Ascending aorta (tissue), 2 donors: ENCODE measurements around the gene DNAH1. TPM values are rescaled to one million over a fixed set of nuclear protein-coding genes. Genes with fewer than 3 reads are reported as not detected.

Source experiments
- DNase-seq, 2 donors: peaks; one replicate each; pipeline ENCODE4 v3.0.0-alpha.2; 2019; ENCODE audit warnings: low spot score in 2 of 2
- H3K27ac ChIP-seq, 2 donors: fragments of 200-600 bp; sonication (generic); one replicate each; pipeline ENCODE4 v1.5.1; 2016 to 2017; ENCODE audit warnings: mild to moderate bottlenecking in 1 of 2
- H3K27me3 ChIP-seq: fragments of 200-600 bp; sonication (generic); one replicate; pipeline ENCODE4 v1.5.1; 2017
- H3K36me3 ChIP-seq, 2 donors: fragments of 200-600 bp; sonication (generic); one replicate each; pipeline ENCODE4 v1.5.1; 2016
- H3K4me1 ChIP-seq, 2 donors: fragments of 200-600 bp; sonication (generic); one replicate each; pipeline ENCODE4 v1.5.1; 2016 to 2017; ENCODE audit warnings: mild to moderate bottlenecking in 1 of 2
- H3K4me3 ChIP-seq, 2 donors: fragments of 200-600 bp; sonication (generic); one replicate each; pipeline ENCODE4 v1.5.1; 2016 to 2017; ENCODE audit warnings: mild to moderate bottlenecking in 1 of 2
- H3K9me3 ChIP-seq, 2 donors: fragments of 200-600 bp; sonication (generic); one replicate each; pipeline ENCODE4 v1.5.1; 2016
- CTCF ChIP-seq, 3 experiments: fragments of 200-600 bp in 2 of 3; fragments of 450-650 bp in 1 of 3; sonication (generic) in 2 of 3; IDR thresholded peaks; one replicate each; pipeline ENCODE4 v1.5.1; 2016 to 2019; ENCODE audit warnings: antibody characterized with exemption in 3 of 3, mild to moderate bottlenecking in 1 of 3, moderate library complexity in 1 of 3
- intact Hi-C: fragments of 100-400 bp; cut with DNase I; formaldehyde crosslinking; loops from one replicate; pipeline ENCODE4 v1.15.1; 2023
- total RNA-seq: library from RNA; depleted of rRNA; stranded (reverse); fragments of >200 nt; gene quantifications from one replicate; pipeline ENCODE4 v1.1.0, GENCODE V29; 2016

DNAH1 gene
- total RNA-seq, 1 donor from 2014 or later, result 7.6 TPM

DNA sequence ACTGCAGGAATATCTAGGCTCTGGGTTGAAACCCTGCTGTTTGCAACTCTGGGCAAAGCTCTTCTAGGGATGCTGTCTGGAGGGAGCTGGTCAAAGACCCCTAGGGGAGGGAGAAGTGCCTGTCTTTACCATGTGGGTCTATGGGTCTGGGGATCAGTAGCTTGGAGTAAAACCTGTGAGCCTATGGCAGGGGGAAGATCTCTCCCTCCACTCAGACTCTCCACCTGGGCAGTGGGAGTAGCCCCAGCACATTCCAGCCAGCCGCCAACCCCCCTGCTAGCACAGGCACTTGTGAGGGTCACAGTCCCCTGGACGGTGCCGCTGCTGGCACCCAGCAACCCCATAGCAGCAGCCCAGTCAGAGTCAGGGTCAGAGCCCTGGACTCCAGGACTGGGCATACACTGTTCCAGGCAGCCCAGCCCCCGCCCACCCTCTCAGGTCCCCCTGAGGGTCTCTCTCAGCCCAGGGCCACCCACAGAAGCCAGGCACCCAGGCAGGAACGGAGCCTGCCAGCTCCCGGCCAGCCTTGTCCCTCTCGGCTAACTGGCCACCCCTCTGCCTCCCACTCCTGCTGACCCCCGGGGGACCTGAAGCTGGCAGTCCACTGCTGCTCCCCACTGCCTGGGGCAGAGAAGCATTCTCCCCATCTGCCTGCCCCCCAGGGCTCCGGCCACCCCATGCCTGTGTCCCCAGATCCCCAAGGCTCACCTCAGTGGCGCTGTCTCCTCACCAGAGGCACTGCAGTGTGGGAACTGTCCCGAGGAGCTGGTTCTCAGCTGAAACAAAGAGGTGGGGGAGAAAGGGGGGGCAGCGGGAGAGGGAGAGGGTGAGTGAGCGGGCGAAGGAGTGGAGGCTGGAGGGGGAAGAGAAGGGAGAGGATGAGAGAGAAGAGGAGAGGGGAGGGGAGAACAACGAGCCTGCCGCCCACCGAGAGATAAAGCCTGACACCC, 17.7 kb upstream of the DNAH1 start:
- H3K27ac ChIP-seq, result no peak overlapping the region
- H3K4me1 ChIP-seq, result no peaks in the 10 kb centered on the region
- no peaks in the 10 kb centered on the region for H3K27me3 ChIP-seq
- no peak for DNase-seq
- H3K36me3 ChIP-seq, result peaks cover 0 to 1% of the 10 kb centered on the region in 2 donors
- no peaks in the 10 kb centered on the region for H3K9me3 ChIP-seq
- TF ChIP-seq CTCF (IDR thresholded peaks at IDR 0.05), result no peak
- intact Hi-C loops, result no loop called here
- no peak overlapping the region for H3K4me3 ChIP-seq

DNA sequence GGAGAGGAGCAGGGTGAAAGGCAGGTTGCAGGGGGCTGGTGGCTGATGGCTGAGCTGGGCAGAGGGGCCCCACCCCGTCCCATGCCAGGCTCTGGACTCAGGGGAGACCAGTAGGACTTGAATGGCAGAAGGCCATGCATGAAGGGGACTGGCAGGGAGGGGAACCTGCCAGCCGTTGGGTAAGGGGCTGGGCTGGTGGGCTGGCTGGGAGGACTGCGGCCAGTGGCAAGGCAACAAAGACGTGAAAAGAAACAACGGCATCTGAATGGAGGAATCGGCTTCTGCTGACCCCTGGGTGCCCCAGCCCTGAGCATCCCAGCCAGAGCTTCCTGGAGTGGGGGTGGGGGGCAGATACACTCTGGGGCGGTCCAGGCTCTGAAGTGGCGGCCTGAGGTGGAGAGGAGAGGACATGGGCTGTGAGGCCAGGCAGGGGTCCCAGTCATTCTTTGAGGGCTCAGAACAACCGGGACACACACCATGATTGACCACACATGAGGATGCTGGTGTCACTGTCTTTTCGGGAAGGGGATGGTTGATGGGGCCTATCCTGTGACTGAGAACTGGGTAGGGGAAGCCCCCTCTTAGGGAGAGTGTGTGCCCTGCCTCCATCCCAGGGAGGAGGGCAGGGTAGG, 16.8 kb upstream of the DNAH1 start:
- no peak overlapping the region for H3K27ac ChIP-seq
- TF ChIP-seq CTCF (IDR thresholded peaks at IDR 0.05), result no peak
- H3K36me3 ChIP-seq, result no peaks in the 10 kb centered on the region
- H3K9me3 ChIP-seq, result no peaks in the 10 kb centered on the region
- H3K4me3 ChIP-seq, result no peak overlapping the region
- no peaks in the 10 kb centered on the region for H3K4me1 ChIP-seq
- DNase-seq, result no peak
- H3K27me3 ChIP-seq, result no peaks in the 10 kb centered on the region
- intact Hi-C loops, result no loop called here

DNA sequence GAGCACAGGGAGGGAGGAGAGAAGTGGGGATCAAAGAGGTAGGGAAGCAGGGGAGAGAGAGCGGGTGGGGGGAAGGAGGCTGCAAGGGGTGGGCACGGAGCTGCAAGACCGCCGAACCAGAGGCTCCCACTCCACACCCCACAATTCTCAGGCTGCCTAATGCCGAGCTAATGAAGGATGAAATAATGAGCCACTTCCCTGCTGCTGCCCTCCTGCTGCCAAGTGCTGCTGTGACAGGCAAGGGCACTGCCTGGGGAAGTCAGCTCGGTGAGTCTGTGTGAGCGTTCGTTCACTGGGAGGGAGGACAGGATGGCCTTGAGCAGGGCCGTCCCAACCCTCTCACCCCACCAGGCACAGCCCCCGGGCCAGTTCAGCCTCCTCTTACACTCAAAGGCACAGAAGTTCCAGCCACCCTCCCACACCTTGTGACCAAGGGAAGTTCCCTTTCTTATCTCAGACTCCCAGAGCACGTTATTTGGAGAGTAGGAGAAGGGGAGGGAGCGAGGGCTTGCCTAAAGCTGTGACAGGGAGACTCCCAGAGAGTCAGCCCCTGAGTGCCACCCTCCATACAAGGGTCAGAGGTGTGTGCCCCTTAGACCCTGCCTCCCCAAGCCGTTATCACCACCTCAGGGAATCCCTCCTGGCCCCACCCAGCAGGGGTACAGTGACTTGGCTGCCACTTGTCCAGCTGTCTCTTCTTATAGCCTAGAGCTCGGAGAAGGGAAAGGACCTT, 16.1 kb upstream of the DNAH1 start:
- Histone ChIP-seq H3K27me3 (no peaks in the 10 kb centered on the region), H3K9me3 (no peaks in the 10 kb centered on the region), H3K4me3 (no peak overlapping the region), H3K4me1 (no peaks in the 10 kb centered on the region), H3K36me3 (no peaks in the 10 kb centered on the region), H3K27ac (no peak overlapping the region)
- no peak for DNase-seq
- TF ChIP-seq CTCF (IDR thresholded peaks at IDR 0.05), result peak in 1 of 3 experiments; percentile 12
- intact Hi-C loops, result no loop called here

GRCh38 chr3:52302426-52303145, 13.5 kb upstream of the DNAH1 start:
- no peaks in the 10 kb centered on the region for H3K4me1 ChIP-seq
- no peak overlapping the region for H3K27ac ChIP-seq
- H3K27me3 ChIP-seq, result no peaks in the 10 kb centered on the region
- TF ChIP-seq CTCF (IDR thresholded peaks at IDR 0.05), result no peak
- no peak overlapping the region for H3K4me3 ChIP-seq
- no peaks in the 10 kb centered on the region for H3K36me3 ChIP-seq
- intact Hi-C loops, result no loop called here
- H3K9me3 ChIP-seq, result no peaks in the 10 kb centered on the region
- no peak for DNase-seq

- Histone ChIP-seq H3K4me3 (no peak overlapping the region), H3K9me3 (no peaks in the 10 kb centered on the region), H3K4me1 (no peaks in the 10 kb centered on the region), H3K36me3 (no peaks in the 10 kb centered on the region), H3K27me3 (no peaks in the 10 kb centered on the region), H3K27ac (no peak overlapping the region)
- intact Hi-C loops, result no loop called here
- no peak for TF ChIP-seq CTCF (IDR thresholded peaks at IDR 0.05)
- DNase-seq, result no peak
Observed at GRCh38 chr3:52303811-52304210, 12.3 kb upstream of the DNAH1 start.
